ENCODE data around the gene SGMS1.

DNA sequence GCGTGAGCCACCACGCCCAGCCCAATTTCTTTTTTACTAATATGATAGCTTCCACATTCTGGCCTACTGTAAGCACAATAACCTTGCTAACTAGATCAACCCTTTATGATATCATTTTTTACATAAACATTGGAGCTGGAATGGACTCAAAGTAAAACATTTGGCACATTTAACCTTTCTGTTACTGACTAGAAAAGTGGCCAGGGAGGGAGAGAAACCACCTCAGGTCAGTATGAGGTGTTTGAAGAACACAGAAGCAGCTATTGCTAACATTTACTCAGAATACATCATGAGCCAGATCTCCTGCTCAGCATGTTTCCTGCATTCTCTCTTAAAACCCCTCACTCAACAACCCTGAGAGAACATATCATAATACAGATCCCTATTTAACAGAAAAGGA is 27.3 kb downstream of the SGMS1 start:
- no peak for TF ChIP-seq POLR2AphosphoS5 (IDR thresholded peaks at IDR 0.05; ENCODE audit: low read depth, low read length)
- TF ChIP-seq SPI1 (IDR thresholded peaks at IDR 0.05; ENCODE audit: low read depth, low read length): no peak
- no peak for TF ChIP-seq POLR2A (IDR thresholded peaks at IDR 0.05; ENCODE audit: low read depth, low read length)
- TF ChIP-seq POU2F2 (IDR thresholded peaks at IDR 0.05; ENCODE audit: low read depth, low read length): no peak
- TF ChIP-seq TAF1 (IDR thresholded peaks at IDR 0.05; ENCODE audit: low read depth, low read length): no peak

Measured in GM12891 (cell line).